Stimulated activated CD4-positive, alpha-beta T cell treated with anti-CD3 and anti-CD28 coated beads, Interleukin-15, amount 100 ng/mL, for 48 hours (primary cell): ENCODE results near the gene NFIA.
"Not testable (repeated sequence)": the region's sequence is repeated elsewhere in the genome, so short reads cannot be mapped to it uniquely, and the experiment has no call there.

Source experiments
- DNase-seq, 2 donors: peaks; one replicate each; pipeline ENCODE4 v3.0.0-alpha.2; 2020; ENCODE audit warnings: low read depth in 2 of 2

NFIA gene

GRCh38 chr1:61102041-61102440 lies 19.7 kb downstream of the NFIA start:
- DNase-seq, result no peak

GRCh38 chr1:61102621-61103020 lies 20.3 kb downstream of the NFIA start:
- no peak for DNase-seq

DNA sequence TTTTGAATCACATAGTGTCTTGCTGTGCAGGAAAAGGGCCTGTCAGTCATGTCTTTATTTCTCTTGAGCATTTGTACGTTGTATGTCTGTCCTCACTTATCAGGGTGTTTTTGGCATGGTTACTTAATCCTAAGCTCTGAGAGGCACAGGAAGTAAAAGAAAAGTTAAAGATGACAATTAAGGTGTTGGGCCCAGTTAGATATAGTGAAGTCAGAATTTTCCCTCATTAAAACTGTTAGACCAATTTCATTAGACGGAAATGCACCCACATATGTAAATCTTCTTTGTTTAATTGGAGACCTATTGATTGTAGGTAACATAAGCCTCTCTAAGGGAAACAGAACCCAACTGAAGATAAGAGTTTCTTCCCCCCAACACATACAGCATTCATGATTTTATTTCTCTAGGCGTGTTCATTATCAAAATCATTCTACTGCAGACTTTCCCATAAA lies 21.9 kb downstream of the NFIA start:
- no peak for DNase-seq

GRCh38 chr1:61107638-61108037 lies 25.3 kb downstream of the NFIA start:
- DNase-seq, result no peak

DNA sequence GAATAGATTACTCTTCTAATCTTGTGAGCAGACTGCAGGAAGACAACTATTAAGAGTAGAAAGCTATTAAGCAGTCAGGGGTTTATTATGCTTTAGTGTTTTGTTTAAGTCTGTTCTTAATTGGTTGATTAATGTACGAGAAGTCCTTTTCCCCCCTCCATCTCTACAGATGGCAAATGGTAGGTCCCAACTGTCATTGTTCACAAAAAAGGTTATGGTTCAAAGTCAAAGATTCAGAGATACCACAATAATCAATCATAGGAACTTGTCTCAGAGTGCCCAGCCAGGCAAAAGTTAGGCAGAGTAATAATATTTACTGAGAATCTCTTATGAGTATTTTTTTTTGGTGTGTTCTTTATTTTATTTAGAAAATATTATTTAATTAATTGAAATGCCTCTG lies 26.8 kb downstream of the NFIA start:
- DNase-seq, result no peak

GRCh38 chr1:61109910-61110309 lies 27.5 kb downstream of the NFIA start:
- no peak for DNase-seq

- DNase-seq, result no peak
Observed at GRCh38 chr1:61110554-61110953, 28.2 kb downstream of the NFIA start.

GRCh38 chr1:61111084-61112004 lies 29.0 kb downstream of the NFIA start:
- DNase-seq, result no peak

GRCh38 chr1:61114178-61114870 lies 32.0 kb downstream of the NFIA start:
- no peak for DNase-seq

DNA sequence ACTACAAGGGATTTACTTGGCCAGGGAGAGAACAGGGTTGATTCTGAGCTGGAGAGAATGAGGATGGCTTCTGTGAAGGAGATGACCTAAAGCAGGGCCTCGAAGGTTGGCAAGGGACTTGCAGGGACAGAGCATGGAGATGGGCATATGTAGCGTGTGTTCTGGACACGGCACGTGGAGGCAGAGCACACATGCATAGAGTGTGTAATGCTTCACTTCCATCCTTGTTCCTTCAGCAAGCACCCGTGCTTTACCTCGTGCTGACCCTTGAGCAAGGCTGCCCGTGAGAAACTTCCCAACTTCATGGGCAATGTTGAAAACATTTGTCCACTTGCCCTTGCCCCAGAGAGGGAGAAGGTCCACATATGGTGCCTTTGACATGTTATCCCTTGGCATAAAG lies 33.1 kb downstream of the NFIA start:
- DNase-seq, result no peak

- DNase-seq, result no peak
Observed at GRCh38 chr1:61116421-61116820, 34.1 kb downstream of the NFIA start.

- DNase-seq, result no peak
Observed at GRCh38 chr1:61117283-61117682, 34.9 kb downstream of the NFIA start.

DNA sequence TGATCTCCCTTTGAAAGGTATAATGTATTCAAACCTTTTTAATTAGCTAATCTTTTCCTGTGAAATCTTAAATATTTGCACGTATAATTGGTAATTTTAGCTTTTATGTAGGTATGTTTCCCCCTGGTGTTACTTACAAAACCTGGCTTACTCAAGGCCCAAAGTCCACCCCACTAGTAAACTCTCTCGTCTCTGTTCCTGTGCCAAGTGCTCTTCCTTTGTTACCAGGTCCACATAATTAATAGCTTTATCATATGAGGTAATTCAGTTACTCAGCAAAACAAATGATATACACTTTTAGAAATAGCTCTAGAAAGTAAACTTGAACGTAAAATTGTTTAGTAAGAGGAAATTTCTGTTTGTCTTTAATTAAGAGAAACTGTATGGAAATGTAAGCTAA lies 36.7 kb downstream of the NFIA start:
- no peak for DNase-seq

- no peak for DNase-seq
Observed at GRCh38 chr1:61120246-61120840, 38.0 kb downstream of the NFIA start.

GRCh38 chr1:61120998-61121397 lies 38.6 kb downstream of the NFIA start:
- no peak for DNase-seq

GRCh38 chr1:61121631-61122030 lies 39.3 kb downstream of the NFIA start:
- no peak for DNase-seq

DNA sequence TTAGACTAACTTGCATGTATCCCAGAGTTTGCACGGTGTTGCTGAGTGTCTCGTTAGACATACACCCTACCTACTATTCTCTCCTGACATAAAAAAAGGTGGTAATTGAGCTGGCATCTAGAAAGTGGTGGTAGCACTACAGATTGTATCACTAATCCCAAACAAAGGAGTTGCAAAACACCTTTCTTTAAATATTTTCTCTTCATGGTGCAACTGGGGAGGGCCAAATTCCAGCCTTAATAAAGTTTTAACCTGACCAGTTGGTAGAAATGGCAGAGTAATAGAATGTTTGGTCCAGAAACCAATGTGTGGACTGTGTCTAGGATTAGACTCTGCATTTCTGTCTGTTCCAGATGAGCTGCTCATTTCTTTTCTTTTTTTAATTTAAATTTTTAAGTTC lies 40.0 kb downstream of the NFIA start:
- no peak for DNase-seq

DNA sequence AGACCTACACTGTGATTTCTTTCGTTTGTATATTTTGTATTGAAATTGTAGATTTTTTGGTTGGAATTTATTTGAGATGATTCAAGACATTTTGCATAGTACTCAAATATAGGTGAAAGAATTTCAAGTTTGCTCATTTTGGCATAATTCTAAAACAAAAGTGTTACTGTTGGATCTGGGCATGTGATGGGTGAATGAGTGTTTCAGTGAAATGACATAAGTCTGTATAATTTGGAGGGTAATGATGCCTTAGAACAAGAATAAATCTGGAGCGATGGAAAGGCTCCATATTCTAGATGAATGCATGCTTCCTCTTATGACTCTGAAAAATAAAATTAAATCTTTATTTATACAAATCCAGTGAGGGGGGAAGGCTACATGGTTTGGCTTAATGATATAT lies 41.0 kb downstream of the NFIA start:
- DNase-seq, result no peak

GRCh38 chr1:61124078-61124477 lies 41.7 kb downstream of the NFIA start:
- no peak for DNase-seq

DNA sequence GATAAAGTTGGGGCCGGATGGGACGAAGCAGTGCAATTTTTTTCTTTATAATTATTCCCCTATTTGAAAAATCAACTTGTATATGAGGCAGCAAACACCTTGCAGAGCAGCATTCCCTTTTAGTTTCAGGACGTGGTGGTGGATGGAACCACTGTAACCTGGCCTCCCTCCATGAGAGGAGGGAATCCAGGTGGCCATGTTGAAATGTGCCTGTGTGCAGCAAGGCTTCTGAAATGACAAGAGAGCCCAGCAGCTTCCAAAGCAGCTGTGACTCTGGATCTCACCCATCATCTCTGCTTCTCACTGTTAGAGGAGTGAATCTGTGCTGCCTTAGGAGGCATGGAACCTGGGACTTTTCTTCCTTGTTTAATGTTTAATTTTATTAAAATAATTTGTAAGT lies 42.3 kb downstream of the NFIA start:
- DNase-seq, result no peak

GRCh38 chr1:61125263-61125662 lies 42.9 kb downstream of the NFIA start:
- no peak for DNase-seq

DNA sequence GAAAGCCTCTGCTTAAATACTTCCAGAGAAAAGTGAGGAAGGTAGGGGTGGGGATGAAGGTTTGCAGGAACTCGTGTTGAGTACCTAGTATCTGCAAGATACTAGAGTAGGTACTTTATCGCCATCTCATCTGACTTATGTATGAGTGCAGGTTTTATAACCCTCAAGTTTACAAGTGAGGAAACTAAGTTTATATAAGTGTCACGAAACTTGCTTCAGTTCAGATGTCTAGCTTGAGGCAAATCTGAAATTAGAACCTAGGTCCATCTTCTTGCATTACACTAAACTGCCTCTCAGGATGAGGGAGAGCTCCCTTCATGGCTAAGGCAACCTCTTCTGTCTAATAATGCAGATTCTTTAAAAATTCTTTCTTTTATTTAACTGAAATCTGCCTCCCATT lies 43.5 kb downstream of the NFIA start:
- DNase-seq, result no peak

DNA sequence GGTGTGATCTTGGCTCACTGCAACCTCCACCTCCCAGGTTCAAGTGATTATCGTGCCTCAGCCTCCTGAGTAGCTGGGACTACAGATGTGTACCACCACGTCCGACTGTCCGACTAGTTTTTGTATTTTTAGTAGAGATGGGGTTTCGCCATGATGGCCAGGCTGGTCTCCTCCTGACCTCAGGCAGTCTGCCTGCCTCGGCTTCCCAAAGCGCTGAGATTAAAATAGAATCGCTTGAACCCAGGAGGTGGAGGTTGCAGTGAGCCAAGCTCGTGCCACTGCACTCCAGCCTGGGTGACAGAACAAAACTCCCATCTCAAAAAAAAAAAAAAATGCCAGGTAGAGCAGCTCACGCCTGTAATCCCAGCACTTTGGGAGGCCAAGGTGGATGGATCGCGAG lies 44.5 kb downstream of the NFIA start:
- not testable (repeated sequence) for DNase-seq
